Measurements from ENCODE around the gene CACNA2D4.

GRCh38 chr12:1939331-1939730 is 20.9 kb upstream of the CACNA2D4 start:
- TF ChIP-seq ZNF614 (CRISPR knock-in tag; IDR thresholded peaks at IDR 0.05; ENCODE audit: borderline replicate concordance) (no peak), NFYB (CRISPR knock-in tag; IDR thresholded peaks at IDR 0.05) (no peak), TARDBP (CRISPR knock-in tag; IDR thresholded peaks at IDR 0.05) (no peak), CREB1 (IDR thresholded peaks at IDR 0.05) (no peak), CREB1 (CRISPR knock-in tag; IDR thresholded peaks at IDR 0.05) (no peak)
- TF ChIP-seq, protein P1, sequence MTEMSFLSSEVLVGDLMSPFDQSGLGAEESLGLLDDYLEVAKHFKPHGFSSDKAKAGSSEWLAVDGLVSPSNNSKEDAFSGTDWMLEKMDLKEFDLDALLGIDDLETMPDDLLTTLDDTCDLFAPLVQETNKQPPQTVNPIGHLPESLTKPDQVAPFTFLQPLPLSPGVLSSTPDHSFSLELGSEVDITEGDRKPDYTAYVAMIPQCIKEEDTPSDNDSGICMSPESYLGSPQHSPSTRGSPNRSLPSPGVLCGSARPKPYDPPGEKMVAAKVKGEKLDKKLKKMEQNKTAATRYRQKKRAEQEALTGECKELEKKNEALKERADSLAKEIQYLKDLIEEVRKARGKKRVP (CRISPR knock-in tag; IDR thresholded peaks at IDR 0.05), result no peak
